Pancreas (tissue), 10 donors: ENCODE data around the gene BTF3. TPM values are rescaled to one million over a fixed set of nuclear protein-coding genes. Genes with fewer than 3 reads are reported as not detected.

Experiments
- ATAC-seq, 4 donors: fragments of 200-7000 bp; cut with Tn5 transposase; one replicate each; pipeline versions ENCODE4 v1.8.0 to v1.9.1; 2020; ENCODE audit warnings: mild to moderate bottlenecking in 4 of 4, moderate library complexity in 4 of 4
- DNase-seq, 6 donors: peaks; one replicate each; pipeline ENCODE4 v3.0.0-alpha.2; 2020
- FAIRE-seq: peaks from 2 replicates; lab custom pipeline; 2012; peaks lifted over from hg19 to GRCh38; lab: Jason Lieb, UNC
- H3K27ac ChIP-seq, 4 donors: fragments of 200-600 bp; sonication (generic); 1 replicate in 3 of 4; 2 replicates in 1 of 4; pipeline versions ENCODE4 v1.5.0 to v1.8.0; 2020
- H3K27me3 ChIP-seq, 4 donors: fragments of 200-600 bp; one replicate each; pipeline ENCODE4 v1.8.0; 2021
- H3K36me3 ChIP-seq, 3 donors: fragments of 200-600 bp; sonication (generic) in 1 of 3; one replicate each; pipeline versions ENCODE4 v1.5.0 to v1.8.0; 2020 to 2021
- H3K4me1 ChIP-seq, 3 donors: fragments of 200-600 bp; one replicate each; pipeline ENCODE4 v1.8.0; 2021
- H3K4me3 ChIP-seq, 4 donors: fragments of 200-600 bp; sonication (generic) in 2 of 4; one replicate each; pipeline versions ENCODE4 v1.5.0 to v1.8.0; 2020 to 2021
- H3K9me3 ChIP-seq, 4 donors: fragments of 200-600 bp; one replicate each; pipeline ENCODE4 v1.8.0; 2021
- CTCF ChIP-seq, 4 donors: fragments of 200-600 bp; sonication (generic) in 3 of 4; IDR thresholded peaks; one replicate each; pipeline versions ENCODE4 v1.5.0 to v1.8.0; 2021; ENCODE audit warnings: antibody characterized with exemption in 4 of 4
- WGBS, 2 donors: extraction: QIAGEN DNeasy Blood & Tissue Kit; methylation state at CpG; one replicate each; pipeline ENCODE4 v1.1.7; 2013; 5-methylcytosine and 5-hydroxymethylcytosine counted together
- intact Hi-C, 3 donors: fragments of 100-400 bp; cut with DNase I; formaldehyde crosslinking; loops; one replicate each; pipeline versions ENCODE4 v1.11.1 to v1.14.2; 2022
- polyA plus RNA-seq, 2 donors: library from polyadenylated mRNA; stranded (reverse); fragments of 200-250 nt; gene quantifications; one replicate each; pipeline ENCODE4 v1.2.3, GENCODE V29; 2013
- total RNA-seq, 6 donors: library from RNA; stranded (reverse); fragmentation: NEBNext Ultra II Directional in 4 of 6; extraction: Animal tissue kit (Norgen Biotek cat#: 25700) in 4 of 6; gene quantifications; one replicate each; pipeline versions ENCODE4 v1.2.1 to v1.2.4, GENCODE V29; 2021 to 2023
- donor health status: healthy with polysubstance abuse.
- donor health status: DM: no; HTN: no; CAD: no; lungs with moderate emphysema.
- donor health status: DM: no; HTN: no; CAD: no.
- donor health status: control.
- donor health status: control.
- donor health status: Bipolar disorder and iron deficiency.
- donor health status: DM: yes; HTN: yes; CAD: no.
- donor health status: DM: no; HTN: no; CAD: no.
- donor health status: DM: no; HTN: no; CAD: no.
- donor health status: DM: yes; HTN: yes; CAD: no.

Gene BTF3
- total and polyA plus RNA-seq, 8 donors = 203 to 366 (median 292) TPM

- no peaks in the 10 kb centered on the region for H3K36me3 ChIP-seq
- DNase-seq (peak in 4 of 6 donors; percentile 54 to 77 (median 62)), FAIRE-seq (no peak), ATAC-seq (peak; percentile 76 to 95 (median 78))
- peaks cover 0 to 4% (median 0%) of the 10 kb centered on the region in 3 donors for H3K4me1 ChIP-seq
- H3K4me3 ChIP-seq = no peak overlapping the region
- intact Hi-C loops = no loop called here
- H3K27me3 ChIP-seq = no peaks in the 10 kb centered on the region
- no peak for TF ChIP-seq CTCF (IDR thresholded peaks at IDR 0.05)
- WGBS, 2 donors = 48 to 53% methylated on average over 9 of the region's 9 CpGs
- H3K27ac ChIP-seq = no peak overlapping the region
- H3K9me3 ChIP-seq = no peaks in the 10 kb centered on the region
These were observed 46.5 kb downstream of the BTF3 start for GRCh38 chr5:73544429-73545402.

DNA sequence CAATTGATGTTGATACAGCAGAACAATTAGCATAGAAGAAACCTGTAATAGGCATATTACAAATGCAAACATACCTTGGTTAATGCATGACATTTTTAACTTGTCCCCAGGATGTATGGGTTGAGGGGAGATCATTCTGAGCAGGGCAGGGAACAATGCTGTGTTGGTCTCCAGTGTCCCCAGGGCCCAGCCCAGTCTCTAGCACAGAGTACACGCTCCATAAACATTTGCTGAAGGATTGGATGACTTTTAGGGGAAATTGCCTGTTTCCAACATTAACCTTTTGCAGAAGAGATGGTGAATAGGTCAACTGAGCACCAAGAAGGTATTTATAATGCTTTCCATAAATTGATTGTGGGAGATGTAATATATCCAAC is 47.1 kb downstream of the BTF3 start:
- H3K36me3 ChIP-seq = no peaks in the 10 kb centered on the region
- intact Hi-C loops = no loop called here
- H3K4me3 ChIP-seq = no peak overlapping the region
- no peak for FAIRE-seq
- H3K27me3 ChIP-seq = no peaks in the 10 kb centered on the region
- DNase-seq = no peak
- H3K9me3 ChIP-seq = no peaks in the 10 kb centered on the region
- no peak overlapping the region for H3K27ac ChIP-seq
- no peak for TF ChIP-seq CTCF (IDR thresholded peaks at IDR 0.05)
- peaks cover 0 to 4% (median 0%) of the 10 kb centered on the region in 3 donors for H3K4me1 ChIP-seq
- 86 to 100% methylated on average over 1 of the region's 1 CpG for WGBS, 2 donors
- no peak for ATAC-seq

DNA sequence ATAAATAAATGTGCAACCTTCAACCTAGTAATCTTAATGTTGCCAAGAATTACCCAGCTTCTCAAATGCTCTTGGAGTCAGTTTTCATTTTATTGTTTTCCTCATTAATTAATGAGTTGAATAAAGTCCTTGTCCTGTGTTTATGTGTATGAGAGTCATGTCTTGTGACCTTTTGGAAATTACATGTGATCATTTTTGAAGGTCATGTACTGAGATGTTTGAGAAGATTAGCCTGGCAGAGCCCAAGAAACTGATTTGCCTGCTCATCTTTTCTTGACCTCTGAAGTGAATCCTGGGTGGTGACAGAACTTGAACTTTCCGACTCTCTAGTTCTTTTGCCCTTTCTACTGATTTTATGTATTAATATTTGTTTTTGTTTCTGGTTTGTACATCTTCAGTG is 51.8 kb downstream of the BTF3 start:
- no peaks in the 10 kb centered on the region for H3K27me3 ChIP-seq
- WGBS, 2 donors = 75% methylated on average over 1 of the region's 1 CpG
- no peak overlapping the region for H3K27ac ChIP-seq
- TF ChIP-seq CTCF (IDR thresholded peaks at IDR 0.05) = no peak
- peaks cover 0 to 31% (median 9%) of the 10 kb centered on the region in 3 donors for H3K36me3 ChIP-seq
- intact Hi-C loops = no loop called here
- FAIRE-seq = no peak
- no peak for ATAC-seq
- no peaks in the 10 kb centered on the region for H3K4me1 ChIP-seq
- H3K9me3 ChIP-seq = no peaks in the 10 kb centered on the region
- no peak overlapping the region for H3K4me3 ChIP-seq
- DNase-seq = no peak

GRCh38 chr5:73552642-73553041 is 54.4 kb downstream of the BTF3 start:
- Histone ChIP-seq H3K36me3 (peaks cover 0 to 39% (median 16%) of the 10 kb centered on the region in 3 donors), H3K4me3 (no peak overlapping the region), H3K27me3 (no peaks in the 10 kb centered on the region), H3K27ac (no peak overlapping the region), H3K4me1 (no peaks in the 10 kb centered on the region), H3K9me3 (no peaks in the 10 kb centered on the region)
- FAIRE-seq (no peak), ATAC-seq (no peak), DNase-seq (no peak)
- TF ChIP-seq CTCF (IDR thresholded peaks at IDR 0.05) = no peak
- intact Hi-C loops = no loop called here

Other genes starting within 250 kb of the BTF3 start
- under 1 TPM in 2 of 6 donors, not detected in 4; 0.06 to 0.12 TPM for gene FOXD1, start 49.7 kb upstream of the BTF3 start, total RNA-seq
- gene FOXD1, start 49.7 kb upstream of the BTF3 start, polyA plus RNA-seq = under 1 TPM in 1 of 2 donors, not detected in 1; 0.14 TPM
- 10 to 100 TPM in 2 of 6 donors, 1 to 10 TPM in 4; 6.9 to 15.7 (median 9.6) TPM for gene ANKRA2, start 67.2 kb downstream of the BTF3 start, total RNA-seq
- gene ANKRA2, start 67.2 kb downstream of the BTF3 start, polyA plus RNA-seq = 10 to 100 TPM; 10.6 to 20.4 TPM
- 1 to 10 TPM; 3.0 to 8.2 (median 6.9) TPM for gene UTP15, start 67.3 kb downstream of the BTF3 start, total RNA-seq
- 1 to 10 TPM; 1.9 to 4.5 TPM for gene UTP15, start 67.3 kb downstream of the BTF3 start, polyA plus RNA-seq
- gene ARHGEF28, start 127.8 kb downstream of the BTF3 start, total RNA-seq = 10 to 100 TPM; 18.2 to 36.2 (median 27.9) TPM
- 10 to 100 TPM; 14.9 to 20.3 TPM for gene ARHGEF28, start 127.8 kb downstream of the BTF3 start, polyA plus RNA-seq